Mucosa of stomach (tissue), 1 donor: ENCODE results near the gene CCDC141.

Experiments used
- H3K27me3 ChIP-seq: one replicate; pipeline ENCODE4 v1.7.0; 2013; ENCODE audit warnings: mild to moderate bottlenecking, low read length; ENCODE audit not compliant: control insufficient read depth, insufficient read depth
- H3K36me3 ChIP-seq: one replicate; pipeline ENCODE4 v1.7.0; 2013; ENCODE audit warnings: low read length; ENCODE audit not compliant: control insufficient read depth, insufficient read depth
- H3K4me1 ChIP-seq: one replicate; pipeline ENCODE4 v1.7.0; 2013; ENCODE audit warnings: mild to moderate bottlenecking, low read length; ENCODE audit not compliant: control insufficient read depth, insufficient read depth
- H3K4me3 ChIP-seq: one replicate; pipeline ENCODE4 v1.7.0; 2013; ENCODE audit warnings: low read length
- H3K9ac ChIP-seq: one replicate; pipeline ENCODE4 v1.7.0; 2013; ENCODE audit warnings: mild to moderate bottlenecking, low read length, moderate library complexity
- H3K9me3 ChIP-seq: one replicate; pipeline ENCODE4 v1.7.0; 2013; ENCODE audit warnings: mild to moderate bottlenecking, low read length, moderate library complexity; ENCODE audit not compliant: control insufficient read depth
- donor health status: Pancreatic carcinoma.

The CCDC141 gene

GRCh38 chr2:178895872-178896271 lies 154.1 kb downstream of the CCDC141 start:
- Histone ChIP-seq H3K36me3 (no peaks in the 10 kb centered on the region), H3K27me3 (no peaks in the 10 kb centered on the region), H3K4me3 (no peak overlapping the region), H3K4me1 (no peaks in the 10 kb centered on the region), H3K9me3 (no peaks in the 10 kb centered on the region), H3K9ac (no peak overlapping the region)

GRCh38 chr2:178895171-178895570 lies 154.8 kb downstream of the CCDC141 start:
- Histone ChIP-seq H3K9ac (no peak overlapping the region), H3K9me3 (no peaks in the 10 kb centered on the region), H3K4me1 (no peaks in the 10 kb centered on the region), H3K36me3 (no peaks in the 10 kb centered on the region), H3K27me3 (no peaks in the 10 kb centered on the region), H3K4me3 (no peak overlapping the region)

GRCh38 chr2:178892751-178893625 lies 156.9 kb downstream of the CCDC141 start:
- Histone ChIP-seq H3K4me3 (no peak overlapping the region), H3K9me3 (no peaks in the 10 kb centered on the region)

GRCh38 chr2:178891959-178892485 lies 157.9 kb downstream of the CCDC141 start:
- no peaks in the 10 kb centered on the region for H3K9me3 ChIP-seq
- H3K36me3 ChIP-seq: no peaks in the 10 kb centered on the region
- H3K27me3 ChIP-seq: no peaks in the 10 kb centered on the region
- no peaks in the 10 kb centered on the region for H3K4me1 ChIP-seq
- no peak overlapping the region for H3K4me3 ChIP-seq
- H3K9ac ChIP-seq: no peak overlapping the region

More at GRCh38 chr2:178892751-178893625, 156.9 kb downstream of the CCDC141 start:
- H3K9ac ChIP-seq: no peak overlapping the region
- no peaks in the 10 kb centered on the region for H3K36me3 ChIP-seq
- no peaks in the 10 kb centered on the region for H3K27me3 ChIP-seq
- H3K4me1 ChIP-seq: no peaks in the 10 kb centered on the region

GRCh38 chr2:178891265-178891958 lies 158.5 kb downstream of the CCDC141 start:
- no peaks in the 10 kb centered on the region for H3K9me3 ChIP-seq
- H3K36me3 ChIP-seq: no peaks in the 10 kb centered on the region
- no peak overlapping the region for H3K9ac ChIP-seq
- H3K27me3 ChIP-seq: no peaks in the 10 kb centered on the region
- no peak overlapping the region for H3K4me3 ChIP-seq
- H3K4me1 ChIP-seq: no peaks in the 10 kb centered on the region

- H3K4me1 ChIP-seq: no peaks in the 10 kb centered on the region
- H3K9me3 ChIP-seq: no peaks in the 10 kb centered on the region
- no peak overlapping the region for H3K9ac ChIP-seq
- H3K27me3 ChIP-seq: no peaks in the 10 kb centered on the region
- H3K4me3 ChIP-seq: no peak overlapping the region
- H3K36me3 ChIP-seq: no peaks in the 10 kb centered on the region
Observed at GRCh38 chr2:178886006-178886405, 163.9 kb downstream of the CCDC141 start.

- no peak overlapping the region for H3K4me3 ChIP-seq
- H3K4me1 ChIP-seq: no peaks in the 10 kb centered on the region
- no peaks in the 10 kb centered on the region for H3K9me3 ChIP-seq
- H3K36me3 ChIP-seq: no peaks in the 10 kb centered on the region
- H3K9ac ChIP-seq: no peak overlapping the region
- H3K27me3 ChIP-seq: no peaks in the 10 kb centered on the region
Observed at GRCh38 chr2:178884440-178884839, 165.5 kb downstream of the CCDC141 start.

- H3K4me1 ChIP-seq: no peaks in the 10 kb centered on the region
- H3K27me3 ChIP-seq: no peaks in the 10 kb centered on the region
- H3K9ac ChIP-seq: no peak overlapping the region
- H3K9me3 ChIP-seq: no peaks in the 10 kb centered on the region
- no peaks in the 10 kb centered on the region for H3K36me3 ChIP-seq
- no peak overlapping the region for H3K4me3 ChIP-seq
Observed at GRCh38 chr2:178882666-178883440, 167.1 kb downstream of the CCDC141 start.

- no peaks in the 10 kb centered on the region for H3K27me3 ChIP-seq
- H3K36me3 ChIP-seq: no peaks in the 10 kb centered on the region
- H3K9ac ChIP-seq: no peak overlapping the region
- H3K9me3 ChIP-seq: no peaks in the 10 kb centered on the region
- no peaks in the 10 kb centered on the region for H3K4me1 ChIP-seq
- no peak overlapping the region for H3K4me3 ChIP-seq
Observed at GRCh38 chr2:178881075-178881474, 168.9 kb downstream of the CCDC141 start.

GRCh38 chr2:178880257-178880656 lies 169.7 kb downstream of the CCDC141 start:
- H3K4me1 ChIP-seq: no peaks in the 10 kb centered on the region

GRCh38 chr2:178877874-178878273 lies 172.1 kb downstream of the CCDC141 start:
- H3K36me3 ChIP-seq: no peaks in the 10 kb centered on the region
- H3K4me1 ChIP-seq: no peaks in the 10 kb centered on the region
- no peak overlapping the region for H3K9ac ChIP-seq
- H3K9me3 ChIP-seq: no peaks in the 10 kb centered on the region
- no peaks in the 10 kb centered on the region for H3K27me3 ChIP-seq
- H3K4me3 ChIP-seq: no peak overlapping the region

More at GRCh38 chr2:178880257-178880656, 169.7 kb downstream of the CCDC141 start:
- H3K27me3 ChIP-seq: no peaks in the 10 kb centered on the region
- H3K36me3 ChIP-seq: no peaks in the 10 kb centered on the region
- no peaks in the 10 kb centered on the region for H3K9me3 ChIP-seq
- no peak overlapping the region for H3K9ac ChIP-seq
- no peak overlapping the region for H3K4me3 ChIP-seq
